Inferior parietal cortex (tissue), 1 donor: ENCODE measurements around the gene PBX4.
A peak's percentile ranks its signal among the peaks of the same experiment; 100 is the strongest.

Experiments used
- DNase-seq: peaks from one replicate; pipeline ENCODE4 v3.0.0-alpha.2; 2016; ENCODE audit errors: extremely low spot score

Gene PBX4

GRCh38 chr19:19649580-19649995, 31.1 kb upstream of the PBX4 start:
- DNase-seq, result no peak

- DNase-seq, result no peak
Observed at GRCh38 chr19:19649155-19649554, 30.7 kb upstream of the PBX4 start.

GRCh38 chr19:19647037-19647835, 28.7 kb upstream of the PBX4 start:
- no peak for DNase-seq

GRCh38 chr19:19645233-19645870, 26.9 kb upstream of the PBX4 start:
- no peak for DNase-seq

- DNase-seq, result no peak
Observed at GRCh38 chr19:19644054-19644388, 25.5 kb upstream of the PBX4 start.

GRCh38 chr19:19643158-19644053, 24.9 kb upstream of the PBX4 start, which contains the start of gene GMIP:
Gene GMIP, minus strand, starts transcription at chr19:19643657. Its CDS starts 128 bp downstream, at chr19:19643529.
- DNase-seq, result peak; percentile 69

GRCh38 chr19:19642506-19643157, 24.1 kb upstream of the PBX4 start:
- no peak for DNase-seq

GRCh38 chr19:19637523-19638251, 19.2 kb upstream of the PBX4 start:
- DNase-seq, result no peak

- DNase-seq, result no peak
Observed at GRCh38 chr19:19637186-19637522, 18.7 kb upstream of the PBX4 start.

GRCh38 chr19:19636573-19637185, 18.2 kb upstream of the PBX4 start:
- DNase-seq, result no peak

GRCh38 chr19:19635313-19635702, 16.8 kb upstream of the PBX4 start:
- DNase-seq, result no peak

GRCh38 chr19:19634516-19635312, 16.2 kb upstream of the PBX4 start:
- no peak for DNase-seq

- no peak for DNase-seq
Observed at GRCh38 chr19:19633711-19634515, 15.4 kb upstream of the PBX4 start.

GRCh38 chr19:19632661-19633060, 14.2 kb upstream of the PBX4 start:
- DNase-seq, result no peak

- DNase-seq, result no peak
Observed at GRCh38 chr19:19631346-19631745, 12.9 kb upstream of the PBX4 start.

GRCh38 chr19:19630426-19630825, 11.9 kb upstream of the PBX4 start:
- DNase-seq, result no peak

GRCh38 chr19:19630062-19630414, 11.6 kb upstream of the PBX4 start:
- DNase-seq, result no peak

- DNase-seq, result no peak
Observed at GRCh38 chr19:19628501-19629134, 10.1 kb upstream of the PBX4 start.
